ENCODE results near the gene SMYD5. TPM values are rescaled to one million over a fixed set of nuclear protein-coding genes. Genes with fewer than 3 reads are reported as not detected.

SMYD5 gene
- total RNA-seq, 1 donor from 2014 or later: 13.3 TPM

DNA sequence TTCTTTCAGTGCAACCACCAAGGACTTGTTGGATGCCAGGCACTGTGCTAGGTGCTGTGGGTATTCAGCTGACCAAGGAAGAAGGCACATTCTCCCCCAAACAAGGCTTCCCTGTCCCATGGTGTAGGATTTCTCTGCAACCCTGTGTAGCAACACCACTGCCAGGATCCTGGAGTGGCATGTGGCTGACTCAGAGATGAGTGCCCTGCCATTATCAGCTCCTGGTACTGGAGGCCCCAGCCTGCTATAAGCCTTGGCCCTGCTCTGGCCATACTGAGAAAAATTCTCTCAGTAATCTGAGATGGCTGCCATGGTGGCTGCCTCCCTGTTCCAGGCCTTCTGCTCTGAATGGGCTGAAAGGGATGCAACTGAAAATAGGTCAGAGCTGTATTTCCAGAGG is 4.3 kb downstream of the SMYD5 start:
- H3K27me3 ChIP-seq (ENCODE audit: low read depth): no peaks in the 10 kb centered on the region
- H3K27ac ChIP-seq: no peak overlapping the region
- DNase-seq (no peak), ATAC-seq (no peak)
- intact Hi-C loops (cut with DNase I): no loop called here
- no peak overlapping the region for H3K4me3 ChIP-seq
- no peaks in the 10 kb centered on the region for H3K9me3 ChIP-seq
- H3K4me1 ChIP-seq: peaks cover 13% of the 10 kb centered on the region
- peaks cover 43% of the 10 kb centered on the region for H3K36me3 ChIP-seq
- TF ChIP-seq CTCF (IDR thresholded peaks at IDR 0.05): no peak

DNA sequence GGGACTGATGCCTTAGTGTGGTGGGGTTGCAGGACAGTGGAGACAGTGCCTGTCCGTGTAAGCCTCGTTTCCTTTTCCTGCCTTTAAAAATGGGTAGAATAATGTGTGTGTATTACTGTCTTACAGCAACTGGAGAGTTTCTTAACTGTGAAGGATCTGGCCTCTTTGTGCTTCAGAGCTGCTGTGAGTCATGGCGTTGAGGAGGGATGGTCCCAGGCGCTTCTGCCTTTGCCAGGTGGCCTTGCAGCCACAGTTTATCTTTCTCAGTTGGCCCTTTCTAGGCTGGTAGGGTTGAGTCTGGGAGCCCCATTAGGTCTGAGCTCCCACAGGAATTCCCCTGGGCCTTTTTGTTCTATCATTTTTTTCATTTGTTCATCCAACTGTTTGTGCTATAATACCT is 9.8 kb downstream of the SMYD5 start:
- DNase-seq (no peak), ATAC-seq (no peak)
- no peak overlapping the region for H3K4me3 ChIP-seq
- no peak overlapping the region for H3K27ac ChIP-seq
- no peaks in the 10 kb centered on the region for H3K9me3 ChIP-seq
- intact Hi-C loops (cut with DNase I): no loop called here
- TF ChIP-seq CTCF (IDR thresholded peaks at IDR 0.05): no peak
- H3K4me1 ChIP-seq: no peaks in the 10 kb centered on the region
- H3K36me3 ChIP-seq: peaks cover 77% of the 10 kb centered on the region
- no peaks in the 10 kb centered on the region for H3K27me3 ChIP-seq (ENCODE audit: low read depth)

GRCh38 chr2:73225513-73226360 is 11.7 kb downstream of the SMYD5 start:
- H3K27ac ChIP-seq: no peak overlapping the region
- H3K4me3 ChIP-seq: no peak overlapping the region
- H3K27me3 ChIP-seq (ENCODE audit: low read depth): no peaks in the 10 kb centered on the region
- H3K4me1 ChIP-seq: no peaks in the 10 kb centered on the region
- intact Hi-C loops (cut with DNase I): no loop called here
- ATAC-seq: peak in 1 of 2 donors; percentile 11
- peaks cover 68% of the 10 kb centered on the region for H3K36me3 ChIP-seq
- DNase-seq: no peak
- no peaks in the 10 kb centered on the region for H3K9me3 ChIP-seq
- no peak for TF ChIP-seq CTCF (IDR thresholded peaks at IDR 0.05)

- Histone ChIP-seq H3K9me3 (no peaks in the 10 kb centered on the region), H3K4me3 (no peak overlapping the region), H3K4me1 (no peaks in the 10 kb centered on the region), H3K27ac (no peak overlapping the region), H3K36me3 (peaks cover 56% of the 10 kb centered on the region), H3K27me3 (ENCODE audit: low read depth) (no peaks in the 10 kb centered on the region)
- no peak for DNase-seq
- TF ChIP-seq CTCF (IDR thresholded peaks at IDR 0.05): no peak
- ATAC-seq: no peak
- intact Hi-C loops (cut with DNase I): no loop called here
Measured at GRCh38 chr2:73227086-73227485, 13.0 kb downstream of the SMYD5 start.

GRCh38 chr2:73228631-73229030 is 14.6 kb downstream of the SMYD5 start:
- no peak for TF ChIP-seq CTCF (IDR thresholded peaks at IDR 0.05)
- no peak for DNase-seq
- intact Hi-C loops (cut with DNase I): no loop called here
- no peaks in the 10 kb centered on the region for H3K9me3 ChIP-seq
- peaks cover 6% of the 10 kb centered on the region for H3K4me1 ChIP-seq
- ATAC-seq: no peak
- no peaks in the 10 kb centered on the region for H3K27me3 ChIP-seq (ENCODE audit: low read depth)
- H3K27ac ChIP-seq: no peak overlapping the region
- H3K4me3 ChIP-seq: no peak overlapping the region
- H3K36me3 ChIP-seq: peaks cover 41% of the 10 kb centered on the region

Data from lower lobe of right lung (tissue), 2 donors.